Activated CD4-positive, alpha-beta memory T cell treated with anti-CD3 and anti-CD28 coated beads, Interleukin-2, amount 10 ng/mL, durations not matched to agents 7 days and 5 days (primary cell): ENCODE measurements around the gene SSNA1. TPM values are rescaled to one million over a fixed set of nuclear protein-coding genes. Genes with fewer than 3 reads are reported as not detected.

ENCODE experiments used
- CTCF ChIA-PET: fragments of 350-600 bp; sonication (Branson Sonifier 250); formaldehyde crosslinking; loops from one replicate; lab custom pipeline; 2021; ENCODE audit warnings: antibody characterized with exemption, inconsistent platforms; lab: Charles Lee
- POLR2A ChIA-PET: fragments of 350-600 bp; sonication (Branson Sonifier 250); formaldehyde crosslinking; loops from one replicate; lab custom pipeline; 2021; ENCODE audit warnings: antibody characterized with exemption; lab: Charles Lee
- DNase-seq: peaks from one replicate; pipeline ENCODE4 v3.0.0-alpha.2; 2020
- H3K27ac Mint-ChIP-seq: one replicate; pipeline ENCODE4 v1.8.0; 2021; ENCODE audit warnings: mild to moderate bottlenecking, mixed read lengths
- H3K27me3 Mint-ChIP-seq: one replicate; pipeline ENCODE4 v1.8.0; 2021; ENCODE audit warnings: mixed read lengths
- H3K36me3 Mint-ChIP-seq: one replicate; pipeline ENCODE4 v1.8.0; 2021; ENCODE audit warnings: low read depth, mixed read lengths
- H3K4me1 Mint-ChIP-seq: one replicate; pipeline ENCODE4 v1.8.0; 2021; ENCODE audit warnings: mixed read lengths
- H3K4me3 Mint-ChIP-seq: one replicate; pipeline ENCODE4 v1.8.0; 2021; ENCODE audit warnings: mild to moderate bottlenecking, mixed read lengths
- H3K9me3 Mint-ChIP-seq: one replicate; pipeline ENCODE4 v1.8.0; 2021; ENCODE audit warnings: mixed read lengths
- total RNA-seq, 2 experiments: library from RNA; stranded (reverse); gene quantifications; one replicate each; pipeline ENCODE4 v1.2.3, GENCODE V29; 2021

The SSNA1 gene
- total RNA-seq, 2 experiments from 2014 or later = 70.0 to 76.3 TPM

GRCh38 chr9:137194909-137195308, 6.4 kb downstream of the SSNA1 start:
- H3K36me3 Mint-ChIP-seq = peaks cover 5% of the 10 kb centered on the region
- ChIA-PET POLR2A (interaction anchor here (1.1 to 3.7 kb wide), 2 partner anchors 9 to 11 kb away, joined by 3 to 16 read pairs; partner anchors contain the start of genes NDOR1 and TMEM203), CTCF (interaction anchor here (1.0 kb wide), 1 partner anchor 42 kb away, joined by 3 read pairs; no protein-coding TSS in a partner anchor)
- H3K4me1 Mint-ChIP-seq = peaks cover 11% of the 10 kb centered on the region
- DNase-seq = no peak
- no peaks in the 10 kb centered on the region for H3K27me3 Mint-ChIP-seq
- no peak overlapping the region for H3K27ac Mint-ChIP-seq
- H3K9me3 Mint-ChIP-seq = no peaks in the 10 kb centered on the region
- no peak overlapping the region for H3K4me3 Mint-ChIP-seq

- Mint-ChIP-seq H3K27me3 (no peaks in the 10 kb centered on the region), H3K4me3 (no peak overlapping the region), H3K9me3 (no peaks in the 10 kb centered on the region), H3K36me3 (peaks cover 2% of the 10 kb centered on the region), H3K4me1 (peaks cover 6% of the 10 kb centered on the region), H3K27ac (no peak overlapping the region)
- ChIA-PET CTCF (no interaction called here), POLR2A (interaction anchor here (1.1 to 3.7 kb wide), 2 partner anchors 8 to 10 kb away, joined by 3 to 16 read pairs; partner anchors contain the start of genes NDOR1 and TMEM203)
- no peak for DNase-seq
These were observed 7.2 kb downstream of the SSNA1 start for GRCh38 chr9:137195525-137196220.

GRCh38 chr9:137198051-137198901, 9.8 kb downstream of the SSNA1 start:
- no peak overlapping the region for H3K27ac Mint-ChIP-seq

GRCh38 chr9:137198902-137199283, 10.4 kb downstream of the SSNA1 start:
- H3K36me3 Mint-ChIP-seq = no peaks in the 10 kb centered on the region
- no peak for DNase-seq
- H3K4me3 Mint-ChIP-seq = peak overlapping the region; percentile 74

More at GRCh38 chr9:137198051-137198901, 9.8 kb downstream of the SSNA1 start:
- Mint-ChIP-seq H3K27me3 (no peaks in the 10 kb centered on the region), H3K36me3 (no peaks in the 10 kb centered on the region), H3K4me3 (peak overlapping the region; percentile 30), H3K9me3 (no peaks in the 10 kb centered on the region), H3K4me1 (peaks cover 21% of the 10 kb centered on the region)
- ChIA-PET CTCF (no interaction called here), POLR2A (interaction anchor here (0.9 to 3.4 kb wide), 4 partner anchors 10 to 69 kb away, joined by 3 to 26 read pairs (median 7); partner anchors contain the start of genes ANAPC2, RNF208, SSNA1 and TUBB4B)
- DNase-seq = no peak

GRCh38 chr9:137199411-137200121, 11.1 kb downstream of the SSNA1 start:
- H3K27ac Mint-ChIP-seq = peak overlapping the region; percentile 40
- POLR2A ChIA-PET = interaction anchor here (0.9 to 3.4 kb wide), 4 partner anchors 11 to 70 kb away, joined by 3 to 26 read pairs (median 7); partner anchors contain the start of genes ANAPC2, RNF208, SSNA1 and TUBB4B
- no peaks in the 10 kb centered on the region for H3K27me3 Mint-ChIP-seq
- CTCF ChIA-PET = interaction anchor here (0.6 kb wide), 1 partner anchor 77 kb away, joined by 5 read pairs; no protein-coding TSS in a partner anchor
- no peaks in the 10 kb centered on the region for H3K36me3 Mint-ChIP-seq
- peak overlapping the region; percentile 74 for H3K4me3 Mint-ChIP-seq
- no peak for DNase-seq
- H3K4me1 Mint-ChIP-seq = peaks cover 33% of the 10 kb centered on the region
- no peaks in the 10 kb centered on the region for H3K9me3 Mint-ChIP-seq

More at GRCh38 chr9:137198902-137199283, 10.4 kb downstream of the SSNA1 start:
- ChIA-PET CTCF (interaction anchor here (0.6 kb wide), 1 partner anchor 76 kb away, joined by 5 read pairs; no protein-coding TSS in a partner anchor), POLR2A (interaction anchor here (0.9 to 3.4 kb wide), 4 partner anchors 10 to 69 kb away, joined by 3 to 26 read pairs (median 7); partner anchors contain the start of genes ANAPC2, RNF208, SSNA1 and TUBB4B)
- Mint-ChIP-seq H3K4me1 (peaks cover 26% of the 10 kb centered on the region), H3K9me3 (no peaks in the 10 kb centered on the region), H3K27ac (no peak overlapping the region), H3K27me3 (no peaks in the 10 kb centered on the region)

DNA sequence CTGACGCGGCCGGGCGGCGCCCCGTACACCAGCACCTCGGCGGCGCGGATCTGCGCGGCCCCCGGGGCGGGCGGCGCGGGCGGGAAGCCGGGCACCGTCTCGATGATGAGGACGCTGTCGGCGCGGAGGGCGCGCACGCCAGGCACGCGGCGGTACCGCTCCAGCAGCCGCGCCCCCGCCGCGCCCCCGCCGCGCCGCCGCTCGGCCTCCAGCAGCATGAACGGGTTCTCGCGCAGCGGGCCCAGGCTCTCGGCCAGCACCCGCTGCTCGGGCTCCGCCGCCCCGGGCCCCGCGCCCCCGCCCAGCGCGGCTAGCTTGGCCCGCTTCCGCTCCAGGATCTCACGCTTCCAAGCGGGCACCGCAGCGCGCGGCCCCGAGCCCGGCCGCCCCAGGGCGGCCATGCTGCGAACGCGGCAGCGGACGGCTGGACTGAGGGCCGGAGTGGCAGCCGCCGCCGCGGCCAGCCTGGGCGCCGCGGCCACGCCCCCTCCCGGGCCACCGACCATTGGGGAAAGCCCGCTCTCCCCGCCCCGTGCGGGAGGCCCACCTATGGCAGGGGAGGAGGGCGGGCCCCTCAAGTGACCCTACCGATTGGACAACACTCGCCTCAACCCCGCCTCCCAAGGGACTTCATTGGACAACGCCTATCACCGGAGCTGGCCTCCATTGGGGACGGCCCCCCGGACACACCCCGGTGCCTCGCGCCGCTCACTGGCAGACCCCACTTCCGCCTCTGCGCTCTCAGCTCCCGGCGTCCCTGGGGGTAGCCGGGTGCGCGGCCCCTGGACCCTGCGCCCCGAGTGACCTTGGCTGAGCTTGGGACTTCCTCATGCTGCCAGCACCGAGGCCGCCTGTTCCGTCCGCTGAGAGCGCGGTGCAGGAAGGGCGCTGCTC, 12.1 kb downstream of the SSNA1 start, which contains the start of gene TPRN:
Gene TPRN (minus strand): TSS at position 431 of the 894 bp plus-strand sequence. CDS start 30 bp downstream, at position 401.
- no peaks in the 10 kb centered on the region for H3K9me3 Mint-ChIP-seq
- H3K27ac Mint-ChIP-seq = peak within 1 kb of the TSS; percentile 70
- no peaks in the 10 kb centered on the region for H3K36me3 Mint-ChIP-seq
- H3K4me1 Mint-ChIP-seq = peaks cover 35% of the 10 kb centered on the region
- peak; percentile 99 for DNase-seq
- no peaks in the 10 kb centered on the region for H3K27me3 Mint-ChIP-seq
- H3K4me3 Mint-ChIP-seq = peak within 1 kb of the TSS; percentile 78
- POLR2A ChIA-PET = interaction anchor here (0.7 to 3.0 kb wide), 17 partner anchors 8 to 474 kb away, joined by 3 to 29 read pairs (median 5); partner anchors contain the start of genes ANAPC2, CYSRT1, MAN1B1 and RABL6
- CTCF ChIA-PET = interaction anchor here (0.6 to 1.4 kb wide), 9 partner anchors 12 to 114 kb away, joined by 3 to 12 read pairs (median 4); partner anchors contain the start of genes ANAPC2, MAN1B1, RNF208 and RNF224

GRCh38 chr9:137201205-137201868, 12.9 kb downstream of the SSNA1 start:
- peaks cover 43% of the 10 kb centered on the region for H3K4me1 Mint-ChIP-seq
- peaks cover 3% of the 10 kb centered on the region for H3K36me3 Mint-ChIP-seq
- H3K9me3 Mint-ChIP-seq = no peaks in the 10 kb centered on the region
- H3K27ac Mint-ChIP-seq = peak overlapping the region; percentile 70
- ChIA-PET CTCF (interaction anchor here (0.8 to 1.4 kb wide), 7 partner anchors 13 to 106 kb away, joined by 4 to 12 read pairs (median 4); partner anchors contain the start of genes ANAPC2, RNF208, RNF224 and SSNA1), POLR2A (interaction anchor here (0.7 to 3.0 kb wide), 17 partner anchors 8 to 474 kb away, joined by 3 to 29 read pairs (median 5); partner anchors contain the start of genes ANAPC2, CYSRT1, MAN1B1 and RABL6)
- no peak for DNase-seq
- H3K27me3 Mint-ChIP-seq = no peaks in the 10 kb centered on the region
- H3K4me3 Mint-ChIP-seq = peak overlapping the region; percentile 78

- Mint-ChIP-seq H3K9me3 (no peaks in the 10 kb centered on the region), H3K27me3 (no peaks in the 10 kb centered on the region), H3K27ac (no peak overlapping the region), H3K4me3 (no peak overlapping the region), H3K4me1 (peaks cover 56% of the 10 kb centered on the region), H3K36me3 (peaks cover 18% of the 10 kb centered on the region)
- ChIA-PET CTCF (interaction anchor here (1.2 to 2.6 kb wide), 2 partner anchors 14 to 20 kb away, joined by 6 to 8 read pairs; partner anchors contain the start of genes RNF208 and SSNA1), POLR2A (interaction anchor here (1.0 to 3.0 kb wide), 3 partner anchors 8 to 38 kb away, joined by 3 to 25 read pairs (median 5); partner anchors contain the start of genes ANAPC2, SSNA1 and TUBB4B)
- no peak for DNase-seq
These were observed 14.5 kb downstream of the SSNA1 start for GRCh38 chr9:137202966-137203365.

DNA sequence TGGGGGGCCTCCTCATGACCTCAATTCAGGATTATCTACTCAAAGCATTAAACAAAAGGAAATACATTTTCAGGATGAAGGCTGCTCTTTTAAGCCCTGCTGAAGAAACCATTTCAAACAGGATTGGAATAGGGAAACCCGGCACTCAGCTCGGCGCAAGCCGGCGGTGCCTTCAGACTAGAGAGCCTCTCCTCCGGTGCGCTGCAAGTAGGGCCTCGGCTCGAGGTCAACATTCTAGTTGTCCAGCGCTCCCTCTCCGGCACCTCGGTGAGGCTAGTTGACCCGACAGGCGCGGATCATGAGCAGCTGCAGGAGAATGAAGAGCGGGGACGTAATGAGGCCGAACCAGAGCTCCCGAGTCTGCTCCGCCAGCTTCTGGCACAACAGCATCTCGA, 16.3 kb downstream of the SSNA1 start:
- Mint-ChIP-seq H3K4me3 (peak overlapping the region; percentile 92), H3K27me3 (no peaks in the 10 kb centered on the region), H3K36me3 (peaks cover 22% of the 10 kb centered on the region), H3K27ac (peak overlapping the region; percentile 90), H3K9me3 (no peaks in the 10 kb centered on the region), H3K4me1 (peaks cover 58% of the 10 kb centered on the region)
- ChIA-PET POLR2A (interaction anchor here (0.6 to 7.9 kb wide), 16 partner anchors 9 to 134 kb away, joined by 3 to 97 read pairs (median 4); partner anchors contain the start of genes ANAPC2, CYSRT1, NELFB and RNF208), CTCF (interaction anchor here (1.5 to 2.6 kb wide), 4 partner anchors 15 to 22 kb away, joined by 3 to 8 read pairs (median 6); partner anchors contain the start of genes RNF208 and RNF224)
- no peak for DNase-seq
